Measurements from ENCODE around the gene BCL2L14.

The BCL2L14 gene

GRCh38 chr12:12056951-12057350 lies 13.8 kb upstream of the BCL2L14 start:
- no peak for DNase-seq

- DNase-seq = no peak
These were observed 6.1 kb upstream of the BCL2L14 start for GRCh38 chr12:12064596-12064995.

DNA sequence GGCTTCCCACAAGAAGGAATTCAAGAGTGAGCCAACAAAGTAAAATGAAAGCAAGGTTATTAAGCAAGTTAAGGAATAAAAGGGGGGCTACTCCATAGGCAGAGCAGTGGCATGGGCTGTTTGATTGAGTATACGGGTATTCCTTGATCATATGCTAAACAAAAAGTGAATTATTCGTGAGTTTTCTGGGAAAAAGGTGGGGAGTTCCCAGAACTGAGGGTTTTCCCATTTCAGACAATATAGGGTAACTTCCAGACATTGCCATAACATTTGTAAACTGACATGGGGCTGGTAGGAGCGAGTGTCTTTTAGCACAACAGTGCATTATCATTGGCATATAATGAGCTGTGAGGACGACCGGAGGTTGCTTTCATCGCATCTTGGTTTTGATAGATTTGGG lies 2.0 kb upstream of the BCL2L14 start:
- no peak for DNase-seq

DNA sequence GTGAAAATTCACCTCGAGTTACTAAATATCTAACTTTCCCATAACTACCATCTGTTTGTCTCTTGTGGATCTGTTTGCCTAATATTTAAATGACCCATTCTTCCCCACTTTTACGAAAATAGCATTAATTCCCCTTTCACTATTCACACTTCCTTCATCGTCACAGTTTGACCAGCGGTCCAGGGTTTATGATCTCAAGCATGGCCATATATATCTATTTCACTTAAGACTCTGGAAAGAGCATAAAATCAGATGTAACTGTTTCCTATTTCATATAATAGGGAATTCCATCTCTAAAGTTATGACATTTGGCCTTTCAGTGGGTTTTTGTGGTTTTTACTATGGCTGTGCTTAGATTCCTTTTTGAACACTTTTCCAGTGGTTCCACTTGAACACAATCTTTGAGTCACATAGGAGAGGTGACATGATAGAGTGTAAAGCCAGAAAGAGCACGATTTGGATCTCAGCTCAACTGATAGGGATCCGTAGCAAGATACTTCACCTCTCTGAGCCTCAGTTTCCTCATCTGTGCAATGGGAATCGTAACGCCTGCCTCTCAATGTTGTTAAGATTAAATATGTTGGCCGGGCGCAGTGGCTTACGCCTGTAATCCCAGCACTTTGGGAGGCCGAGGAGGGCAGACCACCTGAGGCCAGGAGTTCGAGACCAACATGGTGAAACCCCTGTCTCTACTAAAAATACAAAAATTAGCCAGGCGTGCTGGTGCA lies 754 bp upstream of the BCL2L14 start:
- no peak for DNase-seq

DNA sequence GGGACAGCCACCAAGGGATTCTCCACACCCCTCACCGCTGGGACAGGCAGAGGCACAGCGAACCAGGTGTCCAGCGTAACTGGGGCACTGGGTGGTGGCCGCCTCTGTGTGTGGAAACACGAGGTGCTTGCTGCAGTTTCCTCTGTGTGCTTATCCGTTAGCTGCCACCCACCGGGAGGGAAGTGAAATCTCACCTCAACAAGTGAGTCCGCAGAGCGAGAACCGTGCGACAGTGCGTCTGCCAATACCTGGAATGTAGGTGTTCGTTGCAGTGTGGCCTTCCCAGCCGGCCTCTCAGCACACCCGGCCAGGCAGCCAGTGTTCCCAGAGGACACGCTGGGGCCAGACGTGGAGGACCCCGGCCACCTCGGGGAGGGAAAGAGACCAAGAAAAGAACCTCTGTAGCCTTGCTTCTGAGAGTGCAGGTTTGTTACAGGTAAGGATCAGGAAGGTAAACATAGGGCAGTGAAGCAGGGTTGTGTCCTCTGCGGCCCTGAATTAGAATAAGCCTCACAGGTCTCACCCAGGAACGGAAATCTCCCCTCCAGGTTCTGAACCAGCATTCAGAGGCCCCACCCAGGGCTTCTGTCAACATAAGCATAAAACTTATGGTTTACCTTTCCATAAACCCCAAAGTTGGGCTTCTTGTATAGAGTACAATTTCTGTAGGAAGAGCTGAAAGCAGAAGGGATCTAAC lies 1.5 kb downstream of the BCL2L14 start:
- DNase-seq = no peak

DNA sequence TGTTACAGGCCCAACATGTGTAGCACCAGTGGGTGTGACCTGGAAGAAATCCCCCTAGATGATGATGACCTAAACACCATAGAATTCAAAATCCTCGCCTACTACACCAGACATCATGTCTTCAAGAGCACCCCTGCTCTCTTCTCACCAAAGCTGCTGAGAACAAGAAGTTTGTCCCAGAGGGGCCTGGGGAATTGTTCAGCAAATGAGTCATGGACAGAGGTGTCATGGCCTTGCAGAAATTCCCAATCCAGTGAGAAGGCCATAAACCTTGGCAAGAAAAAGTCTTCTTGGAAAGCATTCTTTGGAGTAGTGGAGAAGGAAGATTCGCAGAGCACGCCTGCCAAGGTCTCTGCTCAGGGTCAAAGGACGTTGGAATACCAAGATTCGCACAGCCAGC lies 8.6 kb downstream of the BCL2L14 start:
- DNase-seq = no peak

DNA sequence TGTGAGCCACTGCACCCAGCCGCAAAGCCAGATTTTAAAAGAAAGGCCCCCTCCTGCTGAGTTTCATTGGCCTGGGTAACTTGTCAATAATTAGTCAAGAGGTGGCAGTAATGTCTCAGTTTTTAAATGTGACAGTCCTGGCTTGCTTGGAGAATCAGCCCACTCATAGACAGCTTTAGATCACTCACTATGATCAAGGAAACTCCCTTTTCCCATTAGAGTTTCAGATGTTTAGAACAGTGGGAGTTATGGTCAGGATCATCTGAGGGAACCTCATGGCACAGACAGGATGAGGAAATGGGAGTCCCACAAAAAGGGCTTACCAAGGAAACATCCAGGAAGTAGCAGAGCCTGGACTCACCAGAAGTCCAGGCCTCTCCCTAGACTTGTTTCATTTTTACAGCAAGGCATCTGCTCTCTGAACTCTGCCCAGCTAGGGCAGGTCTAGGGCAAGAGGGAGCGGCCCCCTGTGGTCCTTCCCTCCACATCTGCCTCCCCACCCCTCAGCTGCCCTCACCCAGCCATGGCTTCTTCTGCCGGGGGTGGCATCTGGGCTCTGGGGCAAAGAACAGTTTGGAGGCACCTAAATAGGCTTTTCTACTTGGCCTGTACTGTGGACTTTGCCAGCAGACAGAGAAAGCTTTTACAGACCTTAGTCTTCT lies 11.2 kb downstream of the BCL2L14 start:
- no peak for DNase-seq

DNA sequence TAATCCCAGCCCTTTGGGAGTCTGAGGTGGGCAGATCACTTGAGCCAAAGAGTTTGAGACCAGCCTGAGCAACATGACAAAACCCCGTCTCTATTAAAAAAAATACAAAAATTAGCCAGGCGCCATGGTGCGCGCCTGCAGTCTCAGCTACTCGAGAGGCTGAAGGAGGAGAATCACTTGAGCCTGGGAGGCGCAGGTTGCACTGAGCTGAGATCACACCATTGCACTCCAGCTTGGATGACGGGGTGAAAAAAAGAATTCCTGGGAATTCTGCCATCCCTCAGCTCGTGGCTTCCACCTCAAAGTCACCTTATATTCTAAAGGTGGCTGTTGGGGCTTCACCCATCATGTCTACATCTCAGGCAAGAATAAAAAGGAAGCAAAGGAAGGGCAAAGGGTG lies 12.9 kb downstream of the BCL2L14 start:
- no peak for DNase-seq

DNA sequence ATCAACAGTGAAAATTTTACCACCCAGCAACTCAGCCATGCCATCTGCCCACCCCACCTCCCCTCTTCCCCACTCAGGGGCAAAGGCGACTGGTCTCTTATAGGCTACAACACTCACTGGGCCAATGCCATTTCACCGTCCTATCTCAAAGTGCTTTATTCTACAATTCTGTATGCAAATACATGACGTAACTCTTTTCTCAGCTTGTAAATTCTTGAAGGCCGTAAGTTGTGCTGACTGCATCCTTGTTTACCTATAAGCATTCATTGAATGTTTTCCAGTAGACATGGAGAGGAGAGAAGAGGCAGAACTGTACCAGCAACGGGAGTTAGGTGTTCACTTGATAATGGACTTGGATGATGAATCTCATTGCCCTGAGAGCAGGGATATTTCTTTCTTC lies 15.6 kb downstream of the BCL2L14 start:
- no peak for DNase-seq

GRCh38 chr12:12086973-12087692 lies 16.4 kb downstream of the BCL2L14 start:
- no peak for DNase-seq

DNA sequence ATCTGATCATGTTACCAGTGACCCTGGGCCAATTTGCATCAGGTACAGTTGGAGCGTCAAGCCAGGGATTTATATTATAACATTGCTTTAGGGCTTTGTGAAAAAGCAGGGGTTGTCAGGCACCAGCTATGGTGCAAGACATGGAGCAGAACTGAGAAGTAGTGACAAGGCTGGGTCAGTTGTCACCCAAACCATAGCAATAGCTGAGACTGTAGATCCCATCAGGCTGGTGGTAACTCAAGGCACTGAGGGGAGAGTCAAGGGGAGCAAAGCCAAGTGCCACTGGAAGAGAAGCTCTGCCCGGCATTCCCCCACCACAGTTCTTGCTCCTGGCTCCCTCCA lies 16.9 kb downstream of the BCL2L14 start:
- no peak for DNase-seq

DNA sequence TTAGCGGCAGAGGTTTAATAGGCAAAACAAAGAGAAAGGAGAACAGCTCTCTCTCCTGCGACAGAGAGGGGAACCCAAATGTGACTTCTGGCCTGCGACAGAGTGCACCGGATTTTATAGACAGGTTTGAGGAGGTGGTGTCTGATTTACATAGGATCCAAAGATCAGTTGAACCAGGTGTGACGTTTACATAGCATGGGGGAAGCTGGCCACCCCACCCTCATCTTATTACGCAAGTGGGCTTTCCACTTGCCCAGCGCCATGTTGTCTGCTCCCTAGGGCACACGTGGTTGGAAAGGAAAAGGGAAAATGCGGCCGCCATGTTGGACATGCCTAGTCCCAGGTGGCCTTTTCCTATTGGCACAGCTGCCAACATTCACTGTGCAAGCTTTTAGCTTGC lies 17.4 kb downstream of the BCL2L14 start:
- no peak for DNase-seq

DNA sequence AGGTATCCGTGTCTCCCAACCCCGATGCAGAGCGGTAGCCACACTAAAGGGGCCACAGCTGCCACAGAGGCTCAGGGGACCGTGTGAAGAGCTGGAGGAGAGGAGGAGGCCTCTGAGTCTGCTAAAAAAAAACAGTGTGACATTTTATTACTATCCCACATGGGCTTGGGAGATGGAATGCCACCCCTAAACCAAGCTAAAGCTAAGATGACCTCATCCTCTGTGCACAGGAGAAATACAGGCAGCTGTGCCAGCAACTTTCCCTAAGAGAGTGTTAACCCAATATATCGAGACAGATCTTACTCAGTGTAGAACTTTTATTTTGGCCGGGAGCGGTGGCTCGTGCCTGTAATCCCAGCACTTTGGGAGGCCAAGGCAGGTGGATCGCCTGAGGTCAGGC lies 18.0 kb downstream of the BCL2L14 start:
- DNase-seq = no peak

GRCh38 chr12:12091071-12091470 lies 20.3 kb downstream of the BCL2L14 start:
- DNase-seq = no peak

GRCh38 chr12:12091977-12092663 lies 21.4 kb downstream of the BCL2L14 start:
- no peak for DNase-seq

GRCh38 chr12:12094481-12094880 lies 23.7 kb downstream of the BCL2L14 start:
- DNase-seq = no peak

DNA sequence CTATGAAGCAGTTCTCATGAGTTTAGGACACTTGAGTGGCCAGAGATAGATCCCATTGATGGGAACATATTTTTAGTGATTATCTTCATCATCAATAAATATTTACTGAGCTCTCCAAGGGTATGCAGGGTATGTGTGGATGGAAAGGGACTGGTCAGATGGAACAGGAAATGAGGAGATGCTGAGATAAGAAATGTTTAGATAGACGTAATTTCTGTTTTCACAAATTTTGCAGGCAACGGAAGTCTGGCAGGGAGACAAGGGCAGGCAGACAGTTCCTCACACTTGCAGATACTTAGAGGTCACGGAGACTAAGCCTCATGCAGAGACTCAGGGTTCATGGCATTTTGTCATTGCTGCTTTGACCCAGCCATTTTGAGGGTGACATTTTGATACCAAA lies 24.3 kb downstream of the BCL2L14 start:
- DNase-seq = no peak

- no peak for DNase-seq
These were observed 27.4 kb downstream of the BCL2L14 start for GRCh38 chr12:12097891-12098690.

DNA sequence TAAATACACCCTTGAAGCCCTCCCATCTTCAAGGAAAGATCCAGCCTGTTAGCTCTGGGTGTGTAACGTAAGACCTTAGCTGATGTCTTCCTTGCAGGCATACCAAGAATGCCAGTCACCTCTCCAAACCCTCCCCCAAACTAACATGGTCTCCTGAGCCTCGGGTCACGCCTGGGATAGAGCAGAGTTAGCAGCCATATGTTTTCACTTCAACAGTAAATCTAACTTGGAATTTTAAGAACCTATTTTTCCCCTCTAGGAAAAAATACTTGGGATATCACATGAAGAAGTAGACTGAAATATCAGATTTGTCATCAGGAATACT lies 27.9 kb downstream of the BCL2L14 start:
- DNase-seq = no peak

DNA sequence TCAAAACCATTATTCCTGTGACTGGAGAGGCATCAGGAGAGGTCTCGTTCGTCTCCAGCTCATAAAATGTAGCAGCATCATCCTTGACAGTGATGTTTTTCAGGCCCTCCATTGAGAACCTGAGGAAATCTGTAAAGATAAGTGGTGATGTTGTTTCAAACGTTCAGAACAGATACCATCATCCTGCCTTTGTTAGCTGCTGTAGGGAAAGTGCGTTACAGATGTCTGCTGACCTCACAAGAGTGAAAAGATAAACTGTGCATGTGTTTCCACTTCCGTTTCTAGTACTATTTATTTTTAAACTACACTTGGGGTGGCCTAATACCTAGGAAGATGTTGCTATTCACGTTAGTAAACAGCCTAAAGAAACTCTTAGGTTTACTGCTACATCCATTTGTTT lies 28.4 kb downstream of the BCL2L14 start:
- no peak for DNase-seq

DNA sequence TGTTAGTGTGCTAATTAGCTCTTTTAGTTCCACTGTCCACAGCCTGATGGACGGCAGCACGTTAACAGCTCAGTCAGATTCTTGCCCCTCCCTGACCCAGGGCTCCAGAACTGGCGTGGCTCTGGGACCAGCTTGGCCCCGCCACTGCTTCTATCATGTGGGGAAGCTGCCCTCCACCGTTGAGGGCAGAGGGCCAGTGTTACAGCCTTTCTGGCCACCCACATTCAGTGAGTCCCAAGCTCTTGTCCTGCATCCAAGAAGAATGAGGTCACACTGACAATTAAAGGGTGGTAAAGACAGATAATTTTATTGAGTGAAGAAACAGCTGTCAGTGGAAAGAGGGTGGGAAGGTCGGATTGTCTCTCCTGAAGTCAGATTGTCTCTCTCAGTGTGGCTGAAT lies 36.9 kb downstream of the BCL2L14 start:
- DNase-seq = no peak

DNA sequence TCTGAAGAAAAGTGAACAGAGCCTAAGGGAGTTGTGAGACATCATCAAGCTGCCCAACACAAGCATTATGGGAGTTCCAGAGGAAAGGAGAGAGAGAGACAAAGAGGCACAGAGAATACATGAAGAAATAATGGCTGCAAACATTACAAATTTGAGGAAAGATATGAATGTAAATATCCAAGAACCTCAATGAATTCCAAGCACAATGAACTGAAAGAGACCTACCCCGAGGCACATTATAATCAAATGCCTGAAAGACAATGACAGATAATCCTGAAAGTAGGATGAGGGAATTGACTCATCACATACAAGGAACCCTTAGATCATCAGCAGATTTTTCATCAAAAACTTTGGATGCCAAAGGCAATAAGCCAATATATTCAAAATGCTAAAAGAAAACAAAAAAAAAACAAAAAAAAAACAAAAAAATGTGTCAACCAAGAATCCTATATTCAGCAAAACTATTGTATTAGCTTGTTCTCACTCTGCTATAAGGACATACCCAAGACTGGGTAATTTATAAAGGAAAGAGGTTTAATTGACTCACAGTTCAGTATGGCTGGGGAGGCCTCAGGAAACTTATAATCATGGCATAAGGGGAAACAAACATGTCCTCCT lies 37.8 kb downstream of the BCL2L14 start:
- DNase-seq = no peak
